Measurements from ENCODE around the gene IVD. TPM values are rescaled to one million over a fixed set of nuclear protein-coding genes. Genes with fewer than 3 reads are reported as not detected.

The IVD gene
- total and polyA plus RNA-seq, 9 of the 15 experiments (the other 6 are each of a cell fraction or from before 2014, with no cell fraction given): 0.15 to 4.5 (median 2.4) TPM

- TF ChIP-seq ETS2 (tag; IDR thresholded peaks at IDR 0.05; ENCODE audit: borderline replicate concordance, poor library complexity, severe bottlenecking) (no peak), NONO (IDR thresholded peaks at IDR 0.05; ENCODE audit: low read depth in 2 of 2, low read length in 1 of 2) (0 out of 4 replicates have a peak, but pooled peaks of 1 of the 2 experiments have one; percentile 2), LCOR (CRISPR knock-in tag; IDR thresholded peaks at IDR 0.05) (no peak), ZBTB7A (IDR thresholded peaks at IDR 0.05; ENCODE audit: borderline replicate concordance, control insufficient read depth, low read depth, low read length) (peak; percentile 60; the same call in 1 of the 2 replicates), NEUROD1 (IDR thresholded peaks at IDR 0.05; ENCODE audit: borderline replicate concordance, low read depth, low read length, partially characterized antibody) (no peak), STAT6 (CRISPR knock-in tag; IDR thresholded peaks at IDR 0.05) (no peak), ZNF639 (CRISPR knock-in tag; conservative IDR thresholded peaks at IDR 0.05 in 1 of 2, IDR thresholded peaks at IDR 0.05 in 1 of 2) (no peak), CTCFL (IDR thresholded peaks at IDR 0.05; ENCODE audit: borderline replicate concordance, insufficient read depth, low read depth, low read length, poor library complexity, severe bottlenecking) (no peak), HCFC1 (IDR thresholded peaks at IDR 0.05; ENCODE audit: low read depth, low read length) (no peak), DPF2 (IDR thresholded peaks at IDR 0.05) (peak; percentile 63), EGR1 (conservative IDR thresholded peaks at IDR 0.05) (peak; percentile 81), ZNF224 (CRISPR knock-in tag; IDR thresholded peaks at IDR 0.05) (no peak), CTCF (IDR thresholded peaks at IDR 0.05 in 2 of 3, conservative IDR thresholded peaks at IDR 0.05 in 1 of 3; ENCODE audit: insufficient read depth in 2 of 3, low read depth in 1 of 3, low read length in 3 of 3) (0 out of 6 replicates have a peak, but pooled peaks of 1 of the 3 experiments have one; percentile 1), NFIC (IDR thresholded peaks at IDR 0.05) (no peak), ZFPM2 (CRISPR knock-in tag; IDR thresholded peaks at IDR 0.05) (no peak), CAMTA2 (CRISPR knock-in tag; conservative IDR thresholded peaks at IDR 0.05) (no peak)
Measured at GRCh38 chr15:40436116-40436891, 30.7 kb downstream of the IVD start (continued).
